ENCODE data around the gene TULP4. TPM values are rescaled to one million over a fixed set of nuclear protein-coding genes. Genes with fewer than 3 reads are reported as not detected.

TULP4 gene
- total RNA-seq, 1 experiment from 2014 or later = 52.8 TPM

- H3K9me3 Mint-ChIP-seq = no peaks in the 10 kb centered on the region; the same call in 1 of the 2 replicates
- peaks cover 26% of the 10 kb centered on the region for H3K4me1 Mint-ChIP-seq
- CTCF ChIA-PET = no interaction called here
- H3K36me3 Mint-ChIP-seq = peaks cover 26% of the 10 kb centered on the region
- DNase-seq (ENCODE audit: low spot score) (no peak), ATAC-seq (no peak)
- no peaks in the 10 kb centered on the region for H3K27me3 Mint-ChIP-seq (ENCODE audit: low read depth)
- H3K27ac Mint-ChIP-seq = no peak overlapping the region
- H3K4me3 Mint-ChIP-seq = no peak overlapping the region
- TF ChIP-seq TP53 (CRISPR knock-in tag; IDR thresholded peaks at IDR 0.05) (no peak), ZNF512 (CRISPR knock-in tag; IDR thresholded peaks at IDR 0.05; ENCODE audit: borderline replicate concordance) (no peak), ZNF121 (CRISPR knock-in tag; IDR thresholded peaks at IDR 0.05) (no peak), SP1 (CRISPR knock-in tag; conservative IDR thresholded peaks at IDR 0.05) (no peak), FOXP1 (CRISPR knock-in tag; IDR thresholded peaks at IDR 0.05; ENCODE audit: borderline replicate concordance) (no peak), E2F4 (CRISPR knock-in tag; IDR thresholded peaks at IDR 0.05; ENCODE audit: borderline replicate concordance, low read depth) (no peak), NFYB (CRISPR knock-in tag; conservative IDR thresholded peaks at IDR 0.05; ENCODE audit: low read depth) (no peak), ZNF232 (CRISPR knock-in tag; IDR thresholded peaks at IDR 0.05) (no peak), RELA (CRISPR knock-in tag; IDR thresholded peaks at IDR 0.05; ENCODE audit: borderline replicate concordance) (no peak)
- POLR2A ChIA-PET = no interaction called here
Observed at GRCh38 chr6:158272324-158272723, 39.9 kb upstream of the TULP4 start.

GRCh38 chr6:158278004-158278403, 34.3 kb upstream of the TULP4 start:
- ChIA-PET CTCF (interaction anchor here (0.6 to 1.3 kb wide), 3 partner anchors 57 to 293 kb away, joined by 3 to 6 read pairs (median 3); no protein-coding TSS in a partner anchor), POLR2A (no interaction called here)
- Mint-ChIP-seq H3K4me1 (peaks cover 25% of the 10 kb centered on the region), H3K4me3 (no peak overlapping the region), H3K27ac (no peak overlapping the region), H3K27me3 (ENCODE audit: low read depth) (no peaks in the 10 kb centered on the region), H3K9me3 (no peaks in the 10 kb centered on the region; the same call in 1 of the 2 replicates), H3K36me3 (peaks cover 16% of the 10 kb centered on the region)
- no peak for ATAC-seq
- TF ChIP-seq FOXJ3 (CRISPR knock-in tag; IDR thresholded peaks at IDR 0.05; ENCODE audit: borderline replicate concordance) = no peak
- TF ChIP-seq CREB1 (CRISPR knock-in tag; IDR thresholded peaks at IDR 0.05) = no peak
- no peak for TF ChIP-seq GTF2I (CRISPR knock-in tag; conservative IDR thresholded peaks at IDR 0.05)
- no peak for TF ChIP-seq ESRRA (CRISPR knock-in tag; IDR thresholded peaks at IDR 0.05; ENCODE audit: borderline replicate concordance)
- TF ChIP-seq ETV6 (CRISPR knock-in tag; IDR thresholded peaks at IDR 0.05) = no peak
- TF ChIP-seq RORB (CRISPR knock-in tag; IDR thresholded peaks at IDR 0.05) = no peak
- DNase-seq (ENCODE audit: low spot score) = no peak

- Mint-ChIP-seq H3K27me3 (ENCODE audit: low read depth) (no peaks in the 10 kb centered on the region), H3K9me3 (no peaks in the 10 kb centered on the region; the same call in 1 of the 2 replicates), H3K36me3 (peaks cover 8% of the 10 kb centered on the region; the same call in 1 of the 2 replicates), H3K4me3 (no peak overlapping the region), H3K27ac (peak overlapping the region; percentile 67; the same call in 1 of the 2 replicates), H3K4me1 (peaks cover 41% of the 10 kb centered on the region)
- ChIA-PET POLR2A (no interaction called here), CTCF (no interaction called here)
- ATAC-seq = no peak
- DNase-seq (ENCODE audit: low spot score) = no peak
- TF ChIP-seq ZBTB21 (CRISPR knock-in tag; IDR thresholded peaks at IDR 0.05; ENCODE audit: borderline replicate concordance) (no peak), JUN (CRISPR knock-in tag; IDR thresholded peaks at IDR 0.05) (no peak)
- TF ChIP-seq, protein P1, sequence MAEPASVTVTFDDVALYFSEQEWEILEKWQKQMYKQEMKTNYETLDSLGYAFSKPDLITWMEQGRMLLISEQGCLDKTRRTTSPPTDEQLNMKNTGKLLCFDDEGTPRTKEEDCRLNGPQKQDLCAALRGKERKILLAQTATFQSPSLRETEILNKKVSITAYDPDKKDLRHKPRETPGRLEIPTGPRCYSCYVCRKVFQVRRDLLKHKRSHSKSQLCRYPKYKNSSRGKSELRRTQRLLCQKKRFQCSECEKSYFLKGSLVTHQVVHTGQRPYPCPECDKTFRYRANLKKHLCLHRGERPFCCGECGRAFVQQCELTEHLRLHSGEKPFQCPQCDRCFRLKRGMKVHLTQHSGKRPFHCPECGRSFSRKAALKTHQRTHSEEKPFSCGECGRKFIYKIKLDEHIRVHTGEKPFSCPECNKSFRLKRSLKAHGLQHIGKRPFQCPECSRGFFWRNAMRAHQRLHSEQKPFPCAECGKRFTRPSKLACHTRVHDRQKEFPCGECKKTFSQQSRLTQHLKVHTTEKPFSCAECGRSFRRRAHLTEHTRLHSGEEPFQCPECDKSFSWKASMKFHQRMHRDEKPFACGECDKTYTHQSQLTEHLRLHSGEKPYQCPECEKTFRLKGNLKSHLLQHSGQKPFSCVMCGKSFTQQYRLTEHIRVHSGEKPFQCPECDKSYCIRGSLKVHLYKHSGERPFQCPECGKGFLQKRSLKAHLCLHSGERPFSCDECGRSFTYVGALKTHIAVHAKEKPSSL (CRISPR knock-in tag; conservative IDR thresholded peaks at IDR 0.05) = no peak
Observed at GRCh38 chr6:158279615-158280014, 32.6 kb upstream of the TULP4 start.
